GM12878 (cell line): ENCODE measurements around the gene PCNP. TPM values are rescaled to one million over a fixed set of nuclear protein-coding genes. Genes with fewer than 3 reads are reported as not detected.

Experiments used
- ATAC-seq: fragments of 200-7000 bp; cut with Tn5 transposase; 3 replicates; pipeline ENCODE4 v1.9.1; 2020; ENCODE audit warnings: mild to moderate bottlenecking, moderate library complexity
- BruUV-seq: library from RNA; stranded (reverse); fragments of 400-500 nt; replicated peaks from 2 replicates; lab custom pipeline; 2021; lab: Mats Ljungman, UMichigan
- CTCF ChIA-PET: fragments of 300-600 bp; sonication (Branson Sonifier 250); formaldehyde crosslinking; extraction: SDS; loops from one replicate; lab custom pipeline; 2021; ENCODE audit warnings: inconsistent platforms; lab: Yijun Ruan, JAX
- POLR2A ChIA-PET: fragments of 350-600 bp; formaldehyde crosslinking; extraction: SDS; loops from one replicate; lab custom pipeline; 2021; ENCODE audit warnings: inconsistent platforms; lab: Charles Lee
- RAD21 ChIA-PET: fragments of 300-600 bp; sonication (Branson Sonifier 250); formaldehyde crosslinking; loops from one replicate; lab custom pipeline; 2023; ENCODE audit warnings: antibody characterized with exemption; ENCODE audit not compliant: unreplicated experiment; lab: Charles Lee
- SMC1A ChIA-PET: fragments of 300-600 bp; sonication (Branson Sonifier 250); formaldehyde crosslinking; loops from one replicate; lab custom pipeline; 2023; ENCODE audit not compliant: unreplicated experiment, uncharacterized antibody; lab: Charles Lee
- DNase-seq: peaks from one replicate; pipeline ENCODE4 v3.0.0-alpha.2; 2011; ENCODE audit warnings: low read depth, low spot score
- FAIRE-seq: peaks from 3 replicates; lab custom pipeline; 2011; peaks lifted over from hg19 to GRCh38; lab: Jason Lieb, UNC
- H2AFZ ChIP-seq: 2 replicates; pipeline ENCODE4 v1.6.0; 2011; ENCODE audit warnings: low read depth, low read length, control low read depth; ENCODE audit not compliant: control insufficient read depth
- H3K27ac ChIP-seq: 2 replicates; pipeline ENCODE4 v1.5.1; 2011; ENCODE audit warnings: control low read depth; ENCODE audit not compliant: control insufficient read depth, insufficient read depth
- H3K27me3 ChIP-seq, 2 experiments: replicated peaks in 1 of 2; 2 replicates each; pipeline versions ENCODE4 v1.6.0 to v1.6.1; 2011; ENCODE audit warnings: low read length in 1 of 2; ENCODE audit not compliant: control insufficient read depth in 2 of 2, insufficient read depth in 2 of 2
- H3K36me3 ChIP-seq, 2 experiments: 2 replicates each; pipeline ENCODE4 v1.5.1; 2011; ENCODE audit warnings: low read length in 1 of 2; ENCODE audit not compliant: control insufficient read depth in 2 of 2, insufficient read depth in 2 of 2
- H3K4me1 ChIP-seq: 2 replicates; pipeline ENCODE4 v1.6.1; 2011; ENCODE audit warnings: mild to moderate bottlenecking, low read length, moderate library complexity, mixed read lengths; ENCODE audit not compliant: control insufficient read depth, insufficient read depth
- H3K4me2 ChIP-seq: 2 replicates; pipeline ENCODE4 v1.6.0; 2011; ENCODE audit warnings: control low read depth; ENCODE audit not compliant: control insufficient read depth, insufficient read depth
- H3K4me3 ChIP-seq: fragments of 200-600 bp; sonication (generic); 2 replicates; pipeline ENCODE4 v1.5.1; 2016
- H3K79me2 ChIP-seq: 2 replicates; pipeline ENCODE4 v1.6.0; 2011; ENCODE audit warnings: low read length; ENCODE audit not compliant: control insufficient read depth, insufficient read depth
- H3K9ac ChIP-seq: 2 replicates; pipeline ENCODE4 v1.8.0; 2011; ENCODE audit warnings: low read length, control low read depth, mixed read lengths; ENCODE audit not compliant: control insufficient read depth, insufficient read depth
- H3K9me3 ChIP-seq: replicated peaks from 3 replicates; pipeline ENCODE4 v1.5.1; 2011; ENCODE audit warnings: mild to moderate bottlenecking, low read length; ENCODE audit not compliant: control insufficient read depth, insufficient read depth
- H4K20me1 ChIP-seq: 2 replicates; pipeline ENCODE4 v1.6.0; 2011; ENCODE audit not compliant: control insufficient read depth, insufficient read depth
- PML ChIP-seq: IDR thresholded peaks from 2 replicates; pipeline ENCODE4 v1.6.1; 2012; ENCODE audit warnings: low read length, inconsistent platforms
- SMARCA5 ChIP-seq: fragments of 450-650 bp; IDR thresholded peaks from 2 replicates; pipeline ENCODE4 v1.6.1; 2017; ENCODE audit warnings: mild to moderate bottlenecking
- SREBF2 ChIP-seq: IDR thresholded peaks from 2 replicates; pipeline ENCODE4 v1.6.1; 2012; ENCODE audit warnings: mild to moderate bottlenecking, low read length
- ZNF24 ChIP-seq: fragments of 450-650 bp; IDR thresholded peaks from 2 replicates; pipeline ENCODE4 v1.6.1; 2017; ENCODE audit warnings: antibody characterized with exemption, mild to moderate bottlenecking
- WGBS: methylation state at CpG from one replicate; pipeline ENCODE4 v1.1.6; 2016; ENCODE audit warnings: low lambda C conversion rate; ENCODE audit not compliant: insufficient replicate concordance, insufficient coverage; ENCODE audit errors: missing lambda C conversion rate; 5-methylcytosine and 5-hydroxymethylcytosine counted together
- in situ Hi-C: fragments of 300-500 bp; cut with MboI; formaldehyde crosslinking; loops from 9 replicates; pipeline ENCODE4 v1.14.3; 2018; ENCODE audit warnings: mixed read lengths
- intact Hi-C: fragments of 100-400 bp; cut with micrococcal nuclease; formaldehyde crosslinking; loops from one replicate; pipeline ENCODE4 v1.14.2; 2022; ENCODE audit not compliant: unreplicated experiment
- polyA plus RNA-seq, 11 experiments: library from polyadenylated mRNA; depleted of rRNA in 4 of 11; unstranded in 6 of 11; stranded (reverse) in 5 of 11; fragments of >200 nt; fragmentation: Nextera tagmentation in 4 of 11; fragmentation: Illumina TruSeq in 1 of 11; extraction: Ambion mirVana in 4 of 11; extraction: Trizol in 1 of 11; gene quantifications; 1 replicate in 1 of 11; 2 replicates in 10 of 11; pipeline versions ENCODE4 v1.2.1 to v1.2.3, GENCODE V29; 2011 to 2016; ENCODE audit warnings: inconsistent platforms in 2 of 11, missing spikeins in 2 of 11, low read depth in 1 of 11
- total RNA-seq, 4 experiments: library from RNA; depleted of rRNA in 3 of 4; stranded (reverse); fragments of >200 nt in 3 of 4; fragmentation: Illumina TruSeq in 1 of 4; extraction: Trizol in 1 of 4; gene quantifications; 2 replicates each; pipeline versions ENCODE4 v1.2.1 to v1.2.3, GENCODE V29; 2013 to 2021
- TF ChIP-seq, protein P1 (sequence below): IDR thresholded peaks from 2 replicates; pipeline ENCODE4 v1.6.1; 2012; ENCODE audit warnings: low read length, inconsistent platforms
- TF ChIP-seq, protein P2 (sequence below): IDR thresholded peaks from 2 replicates; pipeline ENCODE4 v1.6.1; 2011; ENCODE audit warnings: mild to moderate bottlenecking, low read depth, low read length, moderate library complexity; ENCODE audit not compliant: insufficient replicate concordance

Gene PCNP
- total and polyA plus RNA-seq, 10 of the 15 experiments (the other 5 are each of a cell fraction or from before 2014, with no cell fraction given) = 49.8 to 179 (median 109) TPM

DNA sequence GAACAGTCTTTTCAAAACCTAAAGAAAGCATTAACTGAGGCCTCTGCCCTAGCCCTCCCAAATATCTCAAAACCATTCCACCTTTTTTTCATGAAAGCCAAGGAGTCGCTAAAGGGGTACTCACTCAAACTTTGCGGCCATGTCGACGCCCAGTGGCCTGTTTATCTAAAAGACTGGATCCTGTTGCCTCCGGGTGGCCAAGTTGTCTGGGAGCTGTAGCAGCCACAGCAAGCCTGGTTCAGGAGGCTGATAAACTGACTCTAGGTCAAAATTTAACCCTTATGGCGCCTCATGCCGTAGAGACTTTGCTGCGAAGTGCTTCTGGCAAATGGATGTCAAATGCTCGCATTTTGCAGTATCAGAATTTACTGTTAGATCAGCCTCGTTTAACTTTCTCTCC lies 63.5 kb downstream of the PCNP start:
- intact Hi-C loops (no loop called here), in situ Hi-C loops (loop anchor here (5.0 kb wide), 1 partner anchor 565 kb away; no protein-coding TSS in a partner anchor)
- ChIA-PET SMC1A (interaction anchor here (0.6 to 1.4 kb wide), 3 partner anchors 11 to 39 kb away, joined by 3 to 4 read pairs (median 3); no protein-coding TSS in a partner anchor), CTCF (interaction anchor here (0.9 to 4.2 kb wide), 3 partner anchors 9 to 64 kb away, joined by 3 to 22 read pairs (median 7); partner anchors contain the start of gene PCNP), POLR2A (no interaction called here)
- H3K9me3 ChIP-seq = no peaks in the 10 kb centered on the region
- no TSS peak for BruUV-seq
- no peaks in the 10 kb centered on the region; a peak in 1 of 4 replicates for H3K27me3 ChIP-seq
- H3K4me2 ChIP-seq = no peak overlapping the region
- H3K4me3 ChIP-seq = no peak overlapping the region
- no peaks in the 10 kb centered on the region for H3K79me2 ChIP-seq
- H3K27ac ChIP-seq = no peak overlapping the region
- no peak for ATAC-seq
- no peak overlapping the region for H2AFZ ChIP-seq
- H4K20me1 ChIP-seq = no peaks in the 10 kb centered on the region
- TF ChIP-seq, protein P1, sequence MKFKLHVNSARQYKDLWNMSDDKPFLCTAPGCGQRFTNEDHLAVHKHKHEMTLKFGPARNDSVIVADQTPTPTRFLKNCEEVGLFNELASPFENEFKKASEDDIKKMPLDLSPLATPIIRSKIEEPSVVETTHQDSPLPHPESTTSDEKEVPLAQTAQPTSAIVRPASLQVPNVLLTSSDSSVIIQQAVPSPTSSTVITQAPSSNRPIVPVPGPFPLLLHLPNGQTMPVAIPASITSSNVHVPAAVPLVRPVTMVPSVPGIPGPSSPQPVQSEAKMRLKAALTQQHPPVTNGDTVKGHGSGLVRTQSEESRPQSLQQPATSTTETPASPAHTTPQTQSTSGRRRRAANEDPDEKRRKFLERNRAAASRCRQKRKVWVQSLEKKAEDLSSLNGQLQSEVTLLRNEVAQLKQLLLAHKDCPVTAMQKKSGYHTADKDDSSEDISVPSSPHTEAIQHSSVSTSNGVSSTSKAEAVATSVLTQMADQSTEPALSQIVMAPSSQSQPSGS = no peak
- TF ChIP-seq SREBF2 (no peak), ZNF24 (no peak), SMARCA5 (no peak), PML (no peak)
- TF ChIP-seq, protein P2, sequence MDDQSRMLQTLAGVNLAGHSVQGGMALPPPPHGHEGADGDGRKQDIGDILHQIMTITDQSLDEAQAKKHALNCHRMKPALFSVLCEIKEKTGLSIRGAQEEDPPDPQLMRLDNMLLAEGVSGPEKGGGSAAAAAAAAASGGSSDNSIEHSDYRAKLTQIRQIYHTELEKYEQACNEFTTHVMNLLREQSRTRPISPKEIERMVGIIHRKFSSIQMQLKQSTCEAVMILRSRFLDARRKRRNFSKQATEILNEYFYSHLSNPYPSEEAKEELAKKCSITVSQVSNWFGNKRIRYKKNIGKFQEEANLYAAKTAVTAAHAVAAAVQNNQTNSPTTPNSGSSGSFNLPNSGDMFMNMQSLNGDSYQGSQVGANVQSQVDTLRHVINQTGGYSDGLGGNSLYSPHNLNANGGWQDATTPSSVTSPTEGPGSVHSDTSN = no peak
- TF ChIP-seq, all 136 proteins: peak for 0
- DNase-seq = no peak
- RAD21 ChIA-PET = interaction anchor here (1.7 kb wide), 1 partner anchor 567 kb away, joined by 4 read pairs; no protein-coding TSS in a partner anchor
- WGBS = 79% methylated on average over 10 of the region's 10 CpGs
- Histone ChIP-seq H3K9ac (no peak overlapping the region), H3K4me1 (no peaks in the 10 kb centered on the region; the same call in 1 of the 2 replicates), H3K36me3 (no peaks in the 10 kb centered on the region)
- FAIRE-seq = no peak
